Measurements from ENCODE around the gene TUG1.

Gene TUG1

GRCh38 chr22:30968924-30969531, at the start of gene TUG1:
Gene TUG1 (plus strand): TSS chr22:30969265.
- peaks cover 25% of the 10 kb centered on the region for H3K4me1 ChIP-seq (ENCODE audit: insufficient read depth, low read length)
- H2AFZ ChIP-seq (ENCODE audit: low read depth, low read length) = peak within 1 kb of the TSS; percentile 37
- H3K27me3 ChIP-seq (ENCODE audit: insufficient read depth, low read length) = no peaks in the 10 kb centered on the region
- H3K36me3 ChIP-seq (ENCODE audit: insufficient read depth, low read length) = peaks cover 52% of the 10 kb centered on the region
- peaks cover 54% of the 10 kb centered on the region for H3K9me3 ChIP-seq (ENCODE audit: low read length)
- peak within 1 kb of the TSS; percentile 98 for H3K4me3 ChIP-seq (ENCODE audit: low read length)

- H3K36me3 ChIP-seq (ENCODE audit: insufficient read depth, low read length) = peaks cover 9% of the 10 kb centered on the region
- no peaks in the 10 kb centered on the region for H3K4me1 ChIP-seq (ENCODE audit: insufficient read depth, low read length)
- H3K4me3 ChIP-seq (ENCODE audit: low read length) = no peak overlapping the region
- H3K27me3 ChIP-seq (ENCODE audit: insufficient read depth, low read length) = no peaks in the 10 kb centered on the region
- no peaks in the 10 kb centered on the region for H3K9me3 ChIP-seq (ENCODE audit: low read length)
- H2AFZ ChIP-seq (ENCODE audit: low read depth, low read length) = no peak overlapping the region
Observed at GRCh38 chr22:30919973-30920372, 49.1 kb upstream of the TUG1 start.

DNA sequence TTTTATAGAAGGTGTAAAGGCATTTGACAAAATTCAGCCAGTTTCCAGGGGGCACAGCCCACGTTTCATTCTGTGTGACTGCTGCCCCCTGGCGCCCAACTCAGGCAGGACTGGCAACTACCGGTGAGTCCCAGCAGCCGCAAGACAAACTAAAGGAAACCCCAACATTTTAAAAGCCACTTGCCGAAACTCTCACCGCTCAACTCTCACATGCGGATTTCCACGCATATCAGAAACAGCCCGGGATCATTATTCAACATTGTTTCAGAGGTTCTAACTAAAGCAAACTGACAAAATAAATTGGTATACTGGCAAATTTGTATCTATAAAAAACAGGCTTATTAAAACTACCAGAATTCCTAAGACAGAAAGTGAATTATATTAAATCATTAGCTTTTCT, 48.7 kb upstream of the TUG1 start:
- no peaks in the 10 kb centered on the region for H3K9me3 ChIP-seq (ENCODE audit: low read length)
- no peaks in the 10 kb centered on the region for H3K4me1 ChIP-seq (ENCODE audit: insufficient read depth, low read length)
- H2AFZ ChIP-seq (ENCODE audit: low read depth, low read length) = no peak overlapping the region
- H3K4me3 ChIP-seq (ENCODE audit: low read length) = no peak overlapping the region
- H3K27me3 ChIP-seq (ENCODE audit: insufficient read depth, low read length) = no peaks in the 10 kb centered on the region
- peaks cover 13% of the 10 kb centered on the region for H3K36me3 ChIP-seq (ENCODE audit: insufficient read depth, low read length)

DNA sequence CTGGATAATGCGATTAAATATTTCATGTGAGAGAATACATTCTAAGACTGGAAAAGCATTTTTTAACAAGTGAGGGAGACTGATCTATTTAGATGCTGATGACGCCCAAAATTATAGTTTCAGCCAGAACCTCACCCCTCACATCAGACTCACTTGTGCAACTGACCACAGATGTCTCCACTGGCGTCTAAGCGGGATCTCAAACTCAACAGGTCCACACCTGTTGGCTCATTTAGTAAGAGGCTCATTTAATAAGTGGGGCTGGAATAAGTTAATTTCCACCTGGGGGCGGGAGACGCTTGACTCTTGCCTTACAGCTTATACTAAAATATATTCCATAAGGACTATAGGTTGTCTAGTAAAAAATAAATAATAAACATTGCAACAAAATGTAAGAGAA, 48.0 kb upstream of the TUG1 start:
- Histone ChIP-seq H3K36me3 (ENCODE audit: insufficient read depth, low read length) (peaks cover 20% of the 10 kb centered on the region), H3K27me3 (ENCODE audit: insufficient read depth, low read length) (no peaks in the 10 kb centered on the region), H3K4me3 (ENCODE audit: low read length) (no peak overlapping the region), H3K9me3 (ENCODE audit: low read length) (no peaks in the 10 kb centered on the region), H2AFZ (ENCODE audit: low read depth, low read length) (no peak overlapping the region), H3K4me1 (ENCODE audit: insufficient read depth, low read length) (no peaks in the 10 kb centered on the region)

DNA sequence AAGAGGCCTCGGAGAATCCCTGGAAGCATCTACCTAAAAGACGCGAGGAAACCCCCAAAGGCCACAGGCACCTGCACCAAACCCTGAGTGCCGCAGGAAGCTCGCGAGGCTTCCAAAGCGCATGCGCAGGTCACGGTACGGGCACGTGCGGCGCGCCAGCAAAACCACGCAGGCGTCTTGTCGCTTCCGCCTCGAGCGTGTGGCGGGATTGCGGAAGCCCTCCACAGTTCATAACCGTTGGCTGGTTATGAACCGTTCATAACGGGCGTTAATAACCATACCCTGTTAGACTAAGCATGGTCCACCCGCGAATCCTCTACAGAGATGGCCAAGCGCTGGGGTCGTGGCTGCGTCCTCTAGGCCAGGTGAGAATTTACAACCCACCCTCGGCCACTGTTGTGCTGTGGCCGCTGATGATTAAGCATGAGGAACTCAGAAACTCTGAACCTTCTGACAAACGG, 46.9 kb upstream of the TUG1 start:
- H3K4me1 ChIP-seq (ENCODE audit: insufficient read depth, low read length) = no peaks in the 10 kb centered on the region

GRCh38 chr22:30923168-30923900, 45.7 kb upstream of the TUG1 start:
- Histone ChIP-seq H3K4me1 (ENCODE audit: insufficient read depth, low read length) (no peaks in the 10 kb centered on the region), H3K36me3 (ENCODE audit: insufficient read depth, low read length) (peaks cover 42% of the 10 kb centered on the region), H3K27me3 (ENCODE audit: insufficient read depth, low read length) (no peaks in the 10 kb centered on the region), H3K9me3 (ENCODE audit: low read length) (no peaks in the 10 kb centered on the region), H3K4me3 (ENCODE audit: low read length) (no peak overlapping the region), H2AFZ (ENCODE audit: low read depth, low read length) (no peak overlapping the region)

More for the DNA sequence above, 46.9 kb upstream of the TUG1 start:
- H3K9me3 ChIP-seq (ENCODE audit: low read length) = no peaks in the 10 kb centered on the region
- H3K36me3 ChIP-seq (ENCODE audit: insufficient read depth, low read length) = peaks cover 30% of the 10 kb centered on the region
- no peaks in the 10 kb centered on the region for H3K27me3 ChIP-seq (ENCODE audit: insufficient read depth, low read length)
- no peak overlapping the region for H2AFZ ChIP-seq (ENCODE audit: low read depth, low read length)
- H3K4me3 ChIP-seq (ENCODE audit: low read length) = no peak overlapping the region

- Histone ChIP-seq H3K36me3 (ENCODE audit: insufficient read depth, low read length) (peaks cover 58% of the 10 kb centered on the region), H3K4me3 (ENCODE audit: low read length) (no peak overlapping the region), H3K4me1 (ENCODE audit: insufficient read depth, low read length) (no peaks in the 10 kb centered on the region), H3K27me3 (ENCODE audit: insufficient read depth, low read length) (no peaks in the 10 kb centered on the region), H3K9me3 (ENCODE audit: low read length) (no peaks in the 10 kb centered on the region), H2AFZ (ENCODE audit: low read depth, low read length) (no peak overlapping the region)
Observed at GRCh38 chr22:30925667-30926066, 43.4 kb upstream of the TUG1 start.

DNA sequence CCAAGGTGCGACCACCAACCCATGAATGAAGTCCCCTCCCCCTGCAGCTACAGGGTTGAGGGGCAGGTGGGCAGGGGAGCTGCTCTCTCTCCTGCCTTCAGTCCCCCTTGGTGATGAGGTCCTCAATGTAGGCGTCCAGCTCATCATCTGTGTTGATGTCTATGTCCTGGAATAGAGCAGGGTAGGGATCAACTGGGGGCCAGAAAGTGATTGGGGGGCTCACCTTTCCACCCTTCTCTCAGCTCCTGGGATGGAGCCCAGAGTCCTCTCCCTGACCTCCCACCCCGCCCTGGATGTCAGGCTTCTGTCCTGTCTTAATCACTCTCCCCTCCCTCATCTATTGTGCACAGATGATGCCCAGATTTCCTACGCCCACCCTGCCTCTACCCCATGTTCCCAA, 42.4 kb upstream of the TUG1 start:
- peaks cover 68% of the 10 kb centered on the region for H3K36me3 ChIP-seq (ENCODE audit: insufficient read depth, low read length)
- no peaks in the 10 kb centered on the region for H3K4me1 ChIP-seq (ENCODE audit: insufficient read depth, low read length)

DNA sequence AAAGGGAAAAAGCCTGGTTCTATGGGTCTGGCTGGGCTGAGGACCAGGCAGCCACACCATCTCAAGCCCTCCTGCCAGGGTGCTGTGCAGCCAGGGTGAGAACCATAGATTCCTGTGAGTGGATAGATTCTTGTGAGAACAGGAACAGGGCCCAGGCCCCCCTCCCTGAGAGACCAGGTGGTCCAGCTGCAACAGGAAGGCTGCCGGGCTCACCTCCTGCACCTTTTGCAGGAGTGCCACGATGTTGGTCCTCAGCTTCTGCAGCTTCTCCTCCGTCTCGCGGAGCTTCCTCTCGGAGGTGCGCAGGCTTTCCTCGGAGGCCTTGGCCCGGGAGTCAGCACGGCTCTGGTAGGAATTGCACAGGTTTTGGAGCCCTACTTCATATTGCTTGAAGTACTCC, 41.3 kb upstream of the TUG1 start:
- H3K4me3 ChIP-seq (ENCODE audit: low read length) = no peak overlapping the region
- H3K36me3 ChIP-seq (ENCODE audit: insufficient read depth, low read length) = peaks cover 79% of the 10 kb centered on the region
- H3K4me1 ChIP-seq (ENCODE audit: insufficient read depth, low read length) = no peaks in the 10 kb centered on the region
- H3K9me3 ChIP-seq (ENCODE audit: low read length) = no peaks in the 10 kb centered on the region
- no peak overlapping the region for H2AFZ ChIP-seq (ENCODE audit: low read depth, low read length)
- H3K27me3 ChIP-seq (ENCODE audit: insufficient read depth, low read length) = no peaks in the 10 kb centered on the region

More for the DNA sequence above, 42.4 kb upstream of the TUG1 start:
- H3K9me3 ChIP-seq (ENCODE audit: low read length) = no peaks in the 10 kb centered on the region
- H3K27me3 ChIP-seq (ENCODE audit: insufficient read depth, low read length) = no peaks in the 10 kb centered on the region
- H3K4me3 ChIP-seq (ENCODE audit: low read length) = no peak overlapping the region
- no peak overlapping the region for H2AFZ ChIP-seq (ENCODE audit: low read depth, low read length)

- H3K4me1 ChIP-seq (ENCODE audit: insufficient read depth, low read length) = no peaks in the 10 kb centered on the region
- peaks cover 85% of the 10 kb centered on the region for H3K36me3 ChIP-seq (ENCODE audit: insufficient read depth, low read length)
- H3K4me3 ChIP-seq (ENCODE audit: low read length) = no peak overlapping the region
- no peaks in the 10 kb centered on the region for H3K27me3 ChIP-seq (ENCODE audit: insufficient read depth, low read length)
- H2AFZ ChIP-seq (ENCODE audit: low read depth, low read length) = no peak overlapping the region
- no peaks in the 10 kb centered on the region for H3K9me3 ChIP-seq (ENCODE audit: low read length)
Observed at GRCh38 chr22:30928401-30928800, 40.7 kb upstream of the TUG1 start.

GRCh38 chr22:30930228-30930627, 38.8 kb upstream of the TUG1 start:
- H2AFZ ChIP-seq (ENCODE audit: low read depth, low read length) = no peak overlapping the region
- H3K4me1 ChIP-seq (ENCODE audit: insufficient read depth, low read length) = no peaks in the 10 kb centered on the region
- no peaks in the 10 kb centered on the region for H3K27me3 ChIP-seq (ENCODE audit: insufficient read depth, low read length)
- no peaks in the 10 kb centered on the region for H3K9me3 ChIP-seq (ENCODE audit: low read length)
- no peak overlapping the region for H3K4me3 ChIP-seq (ENCODE audit: low read length)
- H3K36me3 ChIP-seq (ENCODE audit: insufficient read depth, low read length) = peaks cover 92% of the 10 kb centered on the region

GRCh38 chr22:30931541-30932300, 37.3 kb upstream of the TUG1 start:
- no peak overlapping the region for H3K4me3 ChIP-seq (ENCODE audit: low read length)
- H2AFZ ChIP-seq (ENCODE audit: low read depth, low read length) = no peak overlapping the region
- H3K9me3 ChIP-seq (ENCODE audit: low read length) = no peaks in the 10 kb centered on the region
- no peaks in the 10 kb centered on the region for H3K4me1 ChIP-seq (ENCODE audit: insufficient read depth, low read length)
- no peaks in the 10 kb centered on the region for H3K27me3 ChIP-seq (ENCODE audit: insufficient read depth, low read length)
- H3K36me3 ChIP-seq (ENCODE audit: insufficient read depth, low read length) = peaks cover 91% of the 10 kb centered on the region

- H2AFZ ChIP-seq (ENCODE audit: low read depth, low read length) = no peak overlapping the region
- H3K4me1 ChIP-seq (ENCODE audit: insufficient read depth, low read length) = no peaks in the 10 kb centered on the region
- no peaks in the 10 kb centered on the region for H3K9me3 ChIP-seq (ENCODE audit: low read length)
- no peaks in the 10 kb centered on the region for H3K27me3 ChIP-seq (ENCODE audit: insufficient read depth, low read length)
- H3K4me3 ChIP-seq (ENCODE audit: low read length) = no peak overlapping the region
- H3K36me3 ChIP-seq (ENCODE audit: insufficient read depth, low read length) = peaks cover 91% of the 10 kb centered on the region
Observed at GRCh38 chr22:30932661-30933060, 36.4 kb upstream of the TUG1 start.
